Heart left ventricle (tissue), 13 donors: ENCODE measurements around the gene TSR2.

ENCODE experiments used
- CTCF ChIP-seq, 12 donors: fragments of 200-600 bp; sonication (generic) in 4 of 12; IDR thresholded peaks; one replicate each; pipeline versions ENCODE4 v1.5.0 to v1.8.0; 2018 to 2022; ENCODE audit warnings: antibody characterized with exemption in 12 of 12, mild to moderate bottlenecking in 5 of 12
- POLR2A ChIP-seq, 2 donors: fragments of 450-650 bp; IDR thresholded peaks; one replicate each; pipeline ENCODE4 v1.6.1; 2017; ENCODE audit warnings: antibody characterized with exemption in 2 of 2, mild to moderate bottlenecking in 2 of 2, moderate library complexity in 2 of 2
- donor health status: ischemic (EF 13 %, LVEDD 7.1; RV severe dilation, severe dysfunction).
- donor health status: DM: no; HTN: yes; CAD: no.
- donor health status: DM: no; HTN: no; CAD: no.
- donor health status: ischemic (EF 25% LVEDD 6.9; RV normal size, moderate dysfunction).
- donor health status: ischemic (EF 25% LVEDD 5.7; RV mildly dilated, moderate dysfunction).
- donor health status: ischemic (EF 35%, LVEDD 5.7; RV mildly dilated, moderate dysfunction).
- donor health status: nonischemic (EF 11% LVEDD 7.7; RV severe dilation, severe dysfunction).
- donor health status: DM: yes; HTN: yes; CAD: no.
- donor health status: PGD.
- donor health status: ischemic (EF 29% LVEDD 5.4; RV normal size, mild dysfunction).
- donor health status: nonischemic (EF 23%, LVEDD 6.1; RV moderate dilation, normal function).

GRCh38 chrX:54479136-54480111 is 39.2 kb downstream of the TSR2 start:
- no peak for TF ChIP-seq CTCF (IDR thresholded peaks at IDR 0.05)
- no peak for TF ChIP-seq POLR2A (IDR thresholded peaks at IDR 0.05)
